HCT116 (cell line): Measurements from ENCODE around the gene DLG2. TPM values are rescaled to one million over a fixed set of nuclear protein-coding genes. Genes with fewer than 3 reads are reported as not detected.

Experiments
- ATAC-seq: fragments of 200-7000 bp; cut with Tn5 transposase; 2 replicates; pipeline ENCODE4 v1.9.1; 2020; ENCODE audit warnings: mild to moderate bottlenecking, moderate library complexity
- BruUV-seq: library from RNA; stranded (reverse); fragments of 400-500 nt; replicated peaks from 2 replicates; lab custom pipeline; 2021; lab: Mats Ljungman, UMichigan
- CTCF ChIA-PET: fragments of 300-600 bp; sonication (Branson Sonifier 250); formaldehyde crosslinking; loops from one replicate; lab custom pipeline; 2021; ENCODE audit warnings: antibody characterized with exemption; lab: Charles Lee
- POLR2A ChIA-PET: fragments of 300-600, 350-600 bp; sonication (Branson Sonifier 250); formaldehyde crosslinking; loops from one replicate; lab custom pipeline; 2021; ENCODE audit warnings: antibody characterized with exemption; lab: Charles Lee
- RAD21 ChIA-PET, 2 experiments: fragments of 300-600 bp; sonication (Branson Sonifier 250); formaldehyde crosslinking; loops; one replicate each; lab custom pipeline; 2023; ENCODE audit warnings: low total read pairs in 2 of 2; ENCODE audit not compliant: uncharacterized antibody in 2 of 2, unreplicated experiment in 2 of 2, low non-redundant PET in 1 of 2; lab: Charles Lee
- DNase-seq: peaks from one replicate; pipeline ENCODE4 v3.0.0-alpha.2; 2010; ENCODE audit warnings: low read depth, low spot score
- H2AFZ ChIP-seq: fragments of 200-600 bp; shearing (Covaris generic), sonication (generic); 2 replicates; pipeline ENCODE4 v1.6.1; 2017; ENCODE audit warnings: low read depth, mixed run types, mixed read lengths, antibody characterized with exemption, low read length; ENCODE audit not compliant: poor library complexity, severe bottlenecking
- H3K27ac ChIP-seq: 2 replicates; pipeline ENCODE4 v1.5.1; 2012; ENCODE audit warnings: low read depth, low read length
- H3K27me3 ChIP-seq: fragments of 200-600 bp; sonication (generic); 2 replicates; pipeline ENCODE4 v1.6.1; 2016; ENCODE audit warnings: mixed run types, low read length, mixed read lengths; ENCODE audit not compliant: insufficient read depth
- H3K36me3 ChIP-seq, 2 experiments: fragments of 200-500 bp in 1 of 2; fragments of 200-600 bp in 1 of 2; sonication (Bioruptor generic) in 1 of 2; sonication (generic) in 1 of 2; 2 replicates each; pipeline versions ENCODE4 v1.5.1 to v1.6.1; 2014 to 2016; ENCODE audit warnings: low read length in 2 of 2, inconsistent platforms in 1 of 2, mixed read lengths in 1 of 2, mixed run types in 1 of 2; ENCODE audit not compliant: insufficient read depth in 2 of 2, control insufficient read depth in 1 of 2
- H3K4me1 ChIP-seq, 2 experiments: fragments of 200-600 bp in 1 of 2; sonication (generic) in 1 of 2; 2 replicates each; pipeline versions ENCODE4 v1.5.1 to v1.6.1; 2012 to 2017; ENCODE audit warnings: low read length in 2 of 2, inconsistent platforms in 1 of 2, mild to moderate bottlenecking in 1 of 2, mixed read lengths in 1 of 2, mixed run types in 1 of 2, moderate library complexity in 1 of 2; ENCODE audit not compliant: insufficient read depth in 2 of 2, control insufficient read depth in 1 of 2
- H3K4me2 ChIP-seq: fragments of 200-600 bp; sonication (generic); 2 replicates; pipeline ENCODE4 v1.6.1; 2017; ENCODE audit warnings: mixed run types, low read length, mixed read lengths
- H3K4me3 ChIP-seq, 2 experiments: fragments of 200-600 bp in 1 of 2; sonication (generic) in 1 of 2; replicated peaks in 1 of 2; 2 replicates each; pipeline ENCODE4 v1.5.1; 2011 to 2016; ENCODE audit warnings: low read length in 2 of 2, control low read depth in 1 of 2, low read depth in 1 of 2, mild to moderate bottlenecking in 1 of 2, mixed read lengths in 1 of 2, mixed run types in 1 of 2
- H3K79me2 ChIP-seq: fragments of 200-600 bp; sonication (generic); 2 replicates; pipeline ENCODE4 v1.6.1; 2017; ENCODE audit warnings: mild to moderate bottlenecking, mixed run types, low read length, moderate library complexity, mixed read lengths; ENCODE audit not compliant: insufficient read depth
- H3K9ac ChIP-seq: fragments of 200-600 bp; sonication (generic); 2 replicates; pipeline ENCODE4 v1.6.1; 2016; ENCODE audit warnings: low read length, mixed read lengths
- H3K9me2 ChIP-seq: fragments of 200-600 bp; sonication (generic), shearing (Covaris generic); 2 replicates; pipeline ENCODE4 v1.6.1; 2017; ENCODE audit warnings: mixed run types, mild to moderate bottlenecking, moderate library complexity; ENCODE audit not compliant: insufficient read depth
- H3K9me3 ChIP-seq, 2 experiments: fragments of 200-500 bp in 1 of 2; fragments of 200-600 bp in 1 of 2; sonication (Bioruptor generic) in 1 of 2; sonication (generic) in 1 of 2; 2 replicates each; pipeline ENCODE4 v1.6.1; 2014 to 2017; ENCODE audit warnings: low read length in 2 of 2, mixed read lengths in 2 of 2, inconsistent platforms in 1 of 2, low read depth in 1 of 2, mild to moderate bottlenecking in 1 of 2, mixed run types in 1 of 2, moderate library complexity in 1 of 2; ENCODE audit not compliant: control insufficient read depth in 1 of 2, insufficient read depth in 1 of 2
- H4K20me1 ChIP-seq: fragments of 200-600 bp; sonication (generic), shearing (Covaris generic); 2 replicates; pipeline ENCODE4 v1.6.1; 2017; ENCODE audit warnings: mixed run types, mild to moderate bottlenecking, moderate library complexity; ENCODE audit not compliant: insufficient read depth
- CEBPB ChIP-seq: IDR thresholded peaks from 2 replicates; pipeline ENCODE4 v1.6.1; 2012; ENCODE audit warnings: low read depth
- EGR1 ChIP-seq: IDR thresholded peaks from 2 replicates; pipeline ENCODE4 v1.6.1; 2012; ENCODE audit warnings: low read depth
- EZH2 ChIP-seq: fragments of 200-600 bp; sonication (generic); IDR thresholded peaks from 2 replicates; pipeline ENCODE4 v1.6.1; 2017; ENCODE audit warnings: antibody characterized with exemption, mixed run types
- EZH2phosphoT487 ChIP-seq: fragments of 200-600 bp; IDR thresholded peaks from 2 replicates; pipeline ENCODE4 v1.6.1; 2018; ENCODE audit warnings: antibody characterized with exemption, borderline replicate concordance
- FOSL1 ChIP-seq: IDR thresholded peaks from 2 replicates; pipeline ENCODE4 v1.6.1; 2012; ENCODE audit warnings: low read depth
- JUND ChIP-seq: IDR thresholded peaks from 2 replicates; pipeline ENCODE4 v1.6.1; 2012
- POLR2AphosphoS5 ChIP-seq: IDR thresholded peaks from 2 replicates; pipeline ENCODE4 v1.6.1; 2011; ENCODE audit warnings: mild to moderate bottlenecking, low read depth, low read length, moderate library complexity
- RAD21 ChIP-seq: IDR thresholded peaks from 2 replicates; pipeline ENCODE4 v1.6.1; 2012; ENCODE audit warnings: low read depth, mild to moderate bottlenecking
- TCF7L2 ChIP-seq: IDR thresholded peaks from 2 replicates; pipeline ENCODE4 v1.7.0; 2011; ENCODE audit warnings: borderline replicate concordance, inconsistent platforms; ENCODE audit not compliant: insufficient read depth, insufficient read length; ENCODE audit errors: extremely low read depth
- ZFX ChIP-seq: fragments of 450-650 bp; IDR thresholded peaks from 2 replicates; pipeline ENCODE4 v1.6.1; 2017
- intact Hi-C: fragments of 100-400 bp; cut with micrococcal nuclease; formaldehyde crosslinking; loops from 2 replicates; pipeline ENCODE4 v1.10.0; 2022
- total RNA-seq: library from RNA; stranded (reverse); gene quantifications from one replicate; pipeline ENCODE4 v1.2.1, GENCODE V29; 2021; ENCODE audit not compliant: unreplicated experiment
- TF ChIP-seq, protein P1 (sequence below), 3 experiments: fragments of 200-600 bp in 1 of 3; sonication (generic) in 1 of 3; IDR thresholded peaks in 2 of 3; conservative IDR thresholded peaks in 1 of 3; 2 replicates each; pipeline ENCODE4 v1.5.1; 2012 to 2017; ENCODE audit warnings: low read depth in 2 of 3, low read length in 2 of 3, antibody characterized with exemption in 1 of 3, borderline replicate concordance in 1 of 3, control low read depth in 1 of 3, mild to moderate bottlenecking in 1 of 3, mixed read lengths in 1 of 3, mixed run types in 1 of 3, moderate library complexity in 1 of 3; ENCODE audit not compliant: insufficient read depth in 1 of 3
- TF ChIP-seq, protein P2 (sequence below): IDR thresholded peaks from 2 replicates; pipeline ENCODE4 v1.6.1; 2011; ENCODE audit warnings: mild to moderate bottlenecking, low read length, moderate library complexity; ENCODE audit not compliant: insufficient replicate concordance; ENCODE audit errors: extremely low read depth
- TF ChIP-seq, protein P3 (sequence below): IDR thresholded peaks from 2 replicates; pipeline ENCODE4 v1.6.1; 2012
- TF ChIP-seq, protein P4 (sequence below): IDR thresholded peaks from 2 replicates; pipeline ENCODE4 v1.6.1; 2012

Gene DLG2
- total RNA-seq, 1 experiment from 2014 or later = 2.4 TPM

DNA sequence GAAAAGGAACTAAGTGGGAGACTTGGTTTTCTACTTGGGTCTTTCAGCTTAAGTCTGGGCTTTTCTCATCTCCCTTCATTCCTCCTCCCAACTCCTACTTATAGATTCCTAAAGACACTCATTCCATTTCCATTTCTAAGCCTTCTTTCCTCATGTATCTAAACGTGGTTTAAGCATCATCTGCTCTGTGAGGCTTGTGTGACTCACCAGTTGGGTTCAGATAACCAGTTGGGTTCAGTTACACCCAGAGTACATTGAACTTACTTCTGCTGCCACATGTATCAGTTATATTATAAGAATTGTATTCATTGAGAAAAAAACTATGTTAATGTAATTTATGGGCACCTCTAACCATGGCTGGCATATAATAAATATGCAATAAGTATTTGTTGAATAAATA is 1509.8 kb downstream of the DLG2 start:
- DNase-seq (no peak), ATAC-seq (no peak)
- Histone ChIP-seq H3K27me3 (no peaks in the 10 kb centered on the region), H3K4me1 (no peaks in the 10 kb centered on the region), H3K9me3 (peaks cover 0 to 10% of the 10 kb centered on the region in 2 experiments; a peak in 1 of 4 replicates), H3K9me2 (no peaks in the 10 kb centered on the region), H3K9ac (no peak overlapping the region), H3K4me2 (no peak overlapping the region), H2AFZ (no peak overlapping the region), H3K4me3 (no peak overlapping the region), H3K27ac (no peak overlapping the region), H3K36me3 (no peaks in the 10 kb centered on the region), H3K79me2 (no peaks in the 10 kb centered on the region), H4K20me1 (no peaks in the 10 kb centered on the region)
- RAD21 ChIA-PET = no interaction called here
- intact Hi-C loops = no loop called here
- no TSS peak for BruUV-seq
- POLR2A ChIA-PET = no interaction called here
- CTCF ChIA-PET = no interaction called here
- TF ChIP-seq EZH2 (no peak), EGR1 (no peak), EZH2phosphoT487 (no peak), TCF7L2 (no peak)
- TF ChIP-seq, protein P1, sequence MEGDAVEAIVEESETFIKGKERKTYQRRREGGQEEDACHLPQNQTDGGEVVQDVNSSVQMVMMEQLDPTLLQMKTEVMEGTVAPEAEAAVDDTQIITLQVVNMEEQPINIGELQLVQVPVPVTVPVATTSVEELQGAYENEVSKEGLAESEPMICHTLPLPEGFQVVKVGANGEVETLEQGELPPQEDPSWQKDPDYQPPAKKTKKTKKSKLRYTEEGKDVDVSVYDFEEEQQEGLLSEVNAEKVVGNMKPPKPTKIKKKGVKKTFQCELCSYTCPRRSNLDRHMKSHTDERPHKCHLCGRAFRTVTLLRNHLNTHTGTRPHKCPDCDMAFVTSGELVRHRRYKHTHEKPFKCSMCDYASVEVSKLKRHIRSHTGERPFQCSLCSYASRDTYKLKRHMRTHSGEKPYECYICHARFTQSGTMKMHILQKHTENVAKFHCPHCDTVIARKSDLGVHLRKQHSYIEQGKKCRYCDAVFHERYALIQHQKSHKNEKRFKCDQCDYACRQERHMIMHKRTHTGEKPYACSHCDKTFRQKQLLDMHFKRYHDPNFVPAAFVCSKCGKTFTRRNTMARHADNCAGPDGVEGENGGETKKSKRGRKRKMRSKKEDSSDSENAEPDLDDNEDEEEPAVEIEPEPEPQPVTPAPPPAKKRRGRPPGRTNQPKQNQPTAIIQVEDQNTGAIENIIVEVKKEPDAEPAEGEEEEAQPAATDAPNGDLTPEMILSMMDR (IDR thresholded peaks at IDR 0.05 in 2 of 3, conservative IDR thresholded peaks at IDR 0.05 in 1 of 3; ENCODE audit: borderline replicate concordance in 1 of 3, insufficient read depth in 1 of 3, low read depth in 2 of 3, low read length in 2 of 3) = no peak

DNA sequence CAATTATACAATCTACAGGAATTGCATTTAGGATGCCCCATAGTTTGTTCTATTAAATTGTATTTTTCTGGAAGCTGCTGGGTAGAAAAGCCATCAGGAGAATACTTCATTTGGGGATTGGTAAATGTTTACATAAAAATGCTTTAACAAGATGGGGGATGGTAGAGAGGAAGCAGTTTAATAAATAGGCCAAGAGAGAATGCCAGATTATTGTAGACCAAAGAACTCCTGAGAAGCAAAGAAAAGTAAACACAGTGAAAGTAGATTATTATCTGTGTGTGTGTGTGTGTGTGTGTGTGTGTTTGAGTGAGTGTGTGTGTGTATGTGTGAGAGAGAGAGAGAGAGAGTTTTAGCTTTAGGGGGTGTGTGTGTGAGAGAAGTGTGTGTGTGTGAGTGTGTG is 1520.6 kb downstream of the DLG2 start:
- DNase-seq = no peak
- POLR2A ChIA-PET = no interaction called here
- RAD21 ChIA-PET = no interaction called here
- H3K4me2 ChIP-seq = no peak overlapping the region
- H3K36me3 ChIP-seq = no peaks in the 10 kb centered on the region
- no peak overlapping the region for H3K4me3 ChIP-seq
- intact Hi-C loops = no loop called here
- BruUV-seq = no TSS peak
- H3K79me2 ChIP-seq = no peaks in the 10 kb centered on the region
- no peaks in the 10 kb centered on the region for H4K20me1 ChIP-seq
- H3K27me3 ChIP-seq = no peaks in the 10 kb centered on the region
- no peak overlapping the region for H3K9ac ChIP-seq
- no peaks in the 10 kb centered on the region for H3K4me1 ChIP-seq
- H3K27ac ChIP-seq = no peak overlapping the region
- H3K9me2 ChIP-seq = no peaks in the 10 kb centered on the region
- no peak overlapping the region for H2AFZ ChIP-seq
- H3K9me3 ChIP-seq = no peaks in the 10 kb centered on the region
- CTCF ChIA-PET = no interaction called here
- TF ChIP-seq ZFX = no peak
- TF ChIP-seq RAD21 = no peak
- no peak for TF ChIP-seq EZH2
- TF ChIP-seq EZH2phosphoT487 = no peak
- TF ChIP-seq POLR2AphosphoS5 = no peak
- TF ChIP-seq, protein P2, sequence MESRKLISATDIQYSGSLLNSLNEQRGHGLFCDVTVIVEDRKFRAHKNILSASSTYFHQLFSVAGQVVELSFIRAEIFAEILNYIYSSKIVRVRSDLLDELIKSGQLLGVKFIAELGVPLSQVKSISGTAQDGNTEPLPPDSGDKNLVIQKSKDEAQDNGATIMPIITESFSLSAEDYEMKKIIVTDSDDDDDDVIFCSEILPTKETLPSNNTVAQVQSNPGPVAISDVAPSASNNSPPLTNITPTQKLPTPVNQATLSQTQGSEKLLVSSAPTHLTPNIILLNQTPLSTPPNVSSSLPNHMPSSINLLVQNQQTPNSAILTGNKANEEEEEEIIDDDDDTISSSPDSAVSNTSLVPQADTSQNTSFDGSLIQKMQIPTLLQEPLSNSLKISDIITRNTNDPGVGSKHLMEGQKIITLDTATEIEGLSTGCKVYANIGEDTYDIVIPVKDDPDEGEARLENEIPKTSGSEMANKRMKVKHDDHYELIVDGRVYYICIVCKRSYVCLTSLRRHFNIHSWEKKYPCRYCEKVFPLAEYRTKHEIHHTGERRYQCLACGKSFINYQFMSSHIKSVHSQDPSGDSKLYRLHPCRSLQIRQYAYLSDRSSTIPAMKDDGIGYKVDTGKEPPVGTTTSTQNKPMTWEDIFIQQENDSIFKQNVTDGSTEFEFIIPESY = no peak
- TF ChIP-seq, protein P3, sequence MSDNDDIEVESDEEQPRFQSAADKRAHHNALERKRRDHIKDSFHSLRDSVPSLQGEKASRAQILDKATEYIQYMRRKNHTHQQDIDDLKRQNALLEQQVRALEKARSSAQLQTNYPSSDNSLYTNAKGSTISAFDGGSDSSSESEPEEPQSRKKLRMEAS = no peak
- TF ChIP-seq, protein P4, sequence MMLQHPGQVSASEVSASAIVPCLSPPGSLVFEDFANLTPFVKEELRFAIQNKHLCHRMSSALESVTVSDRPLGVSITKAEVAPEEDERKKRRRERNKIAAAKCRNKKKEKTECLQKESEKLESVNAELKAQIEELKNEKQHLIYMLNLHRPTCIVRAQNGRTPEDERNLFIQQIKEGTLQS = no peak
- no peak for TF ChIP-seq FOSL1
- TF ChIP-seq CEBPB = no peak
- no peak for TF ChIP-seq JUND
- no peak for TF ChIP-seq TCF7L2
- ATAC-seq = no peak
